H1 (cell line): ENCODE measurements around the gene APOO. TPM values are rescaled to one million over a fixed set of nuclear protein-coding genes. Genes with fewer than 3 reads are reported as not detected.

Experiments
- CTCF ChIA-PET: fragments of 300-600 bp; sonication (Branson Sonifier 250); formaldehyde crosslinking; loops from one replicate; lab custom pipeline; 2021; ENCODE audit not compliant: partially characterized antibody; lab: Charles Lee
- POLR2A ChIA-PET: fragments of 300-600 bp; sonication (Branson Sonifier 250); formaldehyde crosslinking; loops from one replicate; lab custom pipeline; 2021; ENCODE audit warnings: inconsistent platforms; ENCODE audit not compliant: partially characterized antibody; lab: Charles Lee
- DNase-seq, 2 experiments: peaks; one replicate each; pipeline versions ENCODE4 v3.0.0 to v3.0.0-alpha.2; 2010 to 2022; ENCODE audit warnings: low spot score in 2 of 2, low read depth in 1 of 2, mixed read lengths in 1 of 2
- FAIRE-seq: peaks from 2 replicates; lab custom pipeline; 2011; peaks lifted over from hg19 to GRCh38; lab: Jason Lieb, UNC
- H2AFZ ChIP-seq: 2 replicates; pipeline ENCODE4 v1.8.1; 2012; ENCODE audit warnings: low read length, inconsistent platforms
- H2AK5ac ChIP-seq: 2 replicates; pipeline ENCODE4 v1.6.1; 2013; ENCODE audit warnings: low read depth, low read length
- H2BK120ac ChIP-seq: replicated peaks from 2 replicates; pipeline ENCODE3; 2013; ENCODE audit warnings: low read depth, low read length, inconsistent platforms
- H2BK12ac ChIP-seq: 2 replicates; pipeline ENCODE4 v1.6.1; 2013; ENCODE audit warnings: low read depth, low read length
- H2BK15ac ChIP-seq: 2 replicates; pipeline ENCODE4 v1.6.1; 2013; ENCODE audit warnings: low read length
- H2BK20ac ChIP-seq: 2 replicates; pipeline ENCODE4 v1.6.1; 2013; ENCODE audit warnings: low read length
- H2BK5ac ChIP-seq: 2 replicates; pipeline ENCODE4 v1.6.1; 2013; ENCODE audit warnings: low read depth, low read length
- H3K14ac ChIP-seq: 2 replicates; pipeline ENCODE4 v1.6.1; 2013; ENCODE audit warnings: inconsistent platforms; ENCODE audit not compliant: insufficient read length
- H3K18ac ChIP-seq: 2 replicates; pipeline ENCODE4 v1.6.1; 2013; ENCODE audit warnings: low read length; ENCODE audit errors: extremely low read depth
- H3K23ac ChIP-seq: 2 replicates; pipeline ENCODE4 v1.6.1; 2013; ENCODE audit warnings: inconsistent platforms; ENCODE audit not compliant: insufficient read length
- H3K23me2 ChIP-seq: 2 replicates; pipeline ENCODE4 v1.6.1; 2013; ENCODE audit warnings: low read depth, low read length
- H3K27ac ChIP-seq: 2 replicates; pipeline ENCODE4 v1.6.1; 2011; ENCODE audit warnings: low read depth, low read length, inconsistent platforms
- H3K27me3 ChIP-seq, 4 experiments: replicated peaks in 1 of 4; 1 replicate in 1 of 4; 2 replicates in 3 of 4; pipeline versions ENCODE4 v1.6.1 to v1.8.1; 2011 to 2013; ENCODE audit warnings: low read length in 3 of 4, mild to moderate bottlenecking in 3 of 4, inconsistent platforms in 2 of 4, mixed read lengths in 2 of 4, moderate library complexity in 1 of 4; ENCODE audit not compliant: control insufficient read depth in 3 of 4, insufficient read depth in 3 of 4; ENCODE audit errors: extremely low read depth in 1 of 4
- H3K36me3 ChIP-seq, 4 experiments: 2 replicates each; pipeline versions ENCODE4 v1.6.1 to v1.8.1; 2011 to 2013; ENCODE audit warnings: mild to moderate bottlenecking in 4 of 4, low read length in 3 of 4, moderate library complexity in 2 of 4, control low read depth in 1 of 4, inconsistent platforms in 1 of 4; ENCODE audit not compliant: insufficient read depth in 4 of 4, control insufficient read depth in 2 of 4
- H3K4ac ChIP-seq: replicated peaks from 2 replicates; pipeline ENCODE3; 2013; ENCODE audit warnings: low read length, low read depth, mixed read lengths, inconsistent platforms; ENCODE audit not compliant: insufficient read length
- H3K4me1 ChIP-seq, 4 experiments: replicated peaks in 1 of 4; 1 replicate in 1 of 4; 2 replicates in 3 of 4; pipeline versions ENCODE4 v1.6.1 to v1.8.1; 2011 to 2013; ENCODE audit warnings: low read length in 3 of 4, inconsistent platforms in 2 of 4, mixed read lengths in 1 of 4; ENCODE audit not compliant: insufficient read depth in 4 of 4, control insufficient read depth in 3 of 4
- H3K4me2 ChIP-seq, 2 experiments: 2 replicates each; pipeline versions ENCODE4 v1.6.1 to v1.8.1; 2011 to 2013; ENCODE audit warnings: low read depth in 2 of 2, low read length in 2 of 2, control low read depth in 1 of 2, inconsistent platforms in 1 of 2, mild to moderate bottlenecking in 1 of 2; ENCODE audit not compliant: insufficient read depth in 1 of 2
- H3K4me3 ChIP-seq, 4 experiments: fragments of 200-600, 300-600 bp in 1 of 4; sonication (generic), shearing (Covaris generic), sonication (Bioruptor Twin) in 1 of 4; 2 replicates each; pipeline versions ENCODE4 v1.5.1 to v1.8.1; 2011 to 2016; ENCODE audit warnings: low read length in 4 of 4, low read depth in 3 of 4, control low read depth in 2 of 4, inconsistent platforms in 2 of 4, mild to moderate bottlenecking in 2 of 4, mixed read lengths in 1 of 4, moderate library complexity in 1 of 4; ENCODE audit not compliant: insufficient read depth in 2 of 4; ENCODE audit errors: extremely low read depth in 1 of 4
- H3K56ac ChIP-seq: replicated peaks from 2 replicates; pipeline ENCODE3; 2013; ENCODE audit warnings: low read depth, mild to moderate bottlenecking, mixed read lengths, low read length, inconsistent platforms; ENCODE audit not compliant: insufficient read length
- H3K79me1 ChIP-seq: 2 replicates; pipeline ENCODE4 v1.6.1; 2013; ENCODE audit warnings: low read depth, low read length, control low read depth
- H3K79me2 ChIP-seq, 2 experiments: 2 replicates each; pipeline versions ENCODE4 v1.6.1 to v1.8.1; 2012 to 2013; ENCODE audit warnings: low read length in 2 of 2, mild to moderate bottlenecking in 2 of 2, inconsistent platforms in 1 of 2; ENCODE audit not compliant: insufficient read depth in 2 of 2, control insufficient read depth in 1 of 2
- H3K9ac ChIP-seq, 4 experiments: replicated peaks in 1 of 4; 1 replicate in 1 of 4; 2 replicates in 3 of 4; pipeline versions ENCODE4 v1.6.1 to v1.8.1; 2011 to 2013; ENCODE audit warnings: low read depth in 3 of 4, low read length in 3 of 4, control low read depth in 2 of 4, mild to moderate bottlenecking in 2 of 4, moderate library complexity in 2 of 4, inconsistent platforms in 1 of 4; ENCODE audit errors: extremely low read depth in 1 of 4
- H3K9me3 ChIP-seq, 2 experiments: 2 replicates each; pipeline versions ENCODE4 v1.6.1 to v1.8.1; 2012 to 2013; ENCODE audit warnings: mild to moderate bottlenecking in 2 of 2, moderate library complexity in 2 of 2, control low read depth in 1 of 2, inconsistent platforms in 1 of 2, low read depth in 1 of 2, low read length in 1 of 2, mixed read lengths in 1 of 2; ENCODE audit not compliant: insufficient read depth in 2 of 2
- H4K20me1 ChIP-seq, 2 experiments: replicated peaks in 1 of 2; 2 replicates each; pipeline versions ENCODE3 to v1.8.1; 2011 to 2013; ENCODE audit warnings: inconsistent platforms in 2 of 2, low read length in 2 of 2, mild to moderate bottlenecking in 1 of 2; ENCODE audit not compliant: insufficient read depth in 2 of 2, control insufficient read depth in 1 of 2
- H4K5ac ChIP-seq: 2 replicates; pipeline ENCODE4 v1.6.1; 2013; ENCODE audit warnings: low read length, low read depth, mixed read lengths, inconsistent platforms; ENCODE audit not compliant: insufficient read length
- H4K8ac ChIP-seq: 2 replicates; pipeline ENCODE4 v1.8.0; 2013; ENCODE audit warnings: mild to moderate bottlenecking, moderate library complexity, low read length, inconsistent platforms; ENCODE audit not compliant: insufficient read depth; ENCODE audit errors: extremely low read depth
- H4K91ac ChIP-seq: replicated peaks from 2 replicates; pipeline ENCODE3; 2013; ENCODE audit warnings: low read length, mixed read lengths, inconsistent platforms; ENCODE audit not compliant: insufficient read length
- ASH2L ChIP-seq: fragments of 200-600, 300-600 bp; sonication (generic); IDR thresholded peaks from one replicate; pipeline ENCODE4 v1.7.1; 2017; ENCODE audit warnings: low read length
- YY1 ChIP-seq: IDR thresholded peaks from 2 replicates; pipeline ENCODE4 v1.6.1; 2011; ENCODE audit warnings: low read depth, mild to moderate bottlenecking, low read length
- WGBS, 2 experiments: shearing (Covaris generic) in 1 of 2; methylation state at CpG; one replicate each; pipeline versions ENCODE4 v1.1.6 to v1.1.7; 2013 to 2015; ENCODE audit warnings: low lambda C conversion rate in 2 of 2, mixed read lengths in 2 of 2, inconsistent platforms in 1 of 2, low coverage in 1 of 2, missing lambda C conversion rate in 1 of 2; ENCODE audit not compliant: insufficient replicate concordance in 2 of 2, insufficient coverage in 1 of 2, insufficient read length in 1 of 2; ENCODE audit errors: extremely low coverage in 1 of 2, missing lambda C conversion rate in 1 of 2; 5-methylcytosine and 5-hydroxymethylcytosine counted together
- polyA plus RNA-seq, 7 experiments: library from polyadenylated mRNA; depleted of rRNA in 3 of 7; stranded (reverse) in 5 of 7; unstranded in 2 of 7; fragments of >200 nt in 5 of 7; fragments of 200-250 nt in 2 of 7; gene quantifications; 1 replicate in 5 of 7; 2 replicates in 1 of 7; 4 replicates in 1 of 7; pipeline versions ENCODE4 v1.2.1 to v1.2.3, GENCODE V29; 2011 to 2013; ENCODE audit warnings: missing spikeins in 2 of 7, mixed read lengths in 2 of 7
- total RNA-seq: library from RNA; stranded (reverse); fragmentation: NEBNext Ultra II Directional; extraction: Animal tissue kit (Norgen Biotek cat#: 25700); gene quantifications from 2 replicates; pipeline ENCODE4 v1.2.1, GENCODE V29; 2021

Gene APOO
- total and polyA plus RNA-seq, 2 of the 8 experiments (the other 6 are each of a cell fraction or from before 2014, with no cell fraction given): 25.7 to 45.0 TPM

DNA sequence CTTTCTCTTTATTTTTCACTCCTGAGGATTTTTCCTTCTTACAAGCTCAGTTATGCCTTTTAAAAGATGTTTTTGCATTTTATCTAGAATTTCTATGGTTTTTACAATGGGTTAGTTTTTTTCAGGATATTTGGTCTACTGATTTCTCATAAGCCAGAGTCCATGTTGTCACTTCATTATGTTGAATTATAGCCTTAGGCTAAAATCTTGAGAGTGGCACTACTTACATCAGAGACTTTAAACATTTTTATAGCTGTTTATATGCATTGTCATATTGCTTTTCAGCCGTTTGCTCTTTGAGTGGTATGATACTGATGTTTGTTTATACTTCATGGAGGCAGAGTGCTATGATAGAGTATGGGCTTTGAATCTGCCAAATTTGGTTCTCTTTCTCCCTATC lies 36.5 kb upstream of the APOO start:
- H3K79me1 ChIP-seq: no peaks in the 10 kb centered on the region
- no peaks in the 10 kb centered on the region for H3K79me2 ChIP-seq
- H3K4me3 ChIP-seq: no peak overlapping the region
- no peaks in the 10 kb centered on the region for H3K27me3 ChIP-seq
- H4K20me1 ChIP-seq: no peaks in the 10 kb centered on the region
- no peak overlapping the region for H4K8ac ChIP-seq
- H3K18ac ChIP-seq: no peak overlapping the region
- CTCF ChIA-PET: interaction anchor here (1.6 kb wide), 1 partner anchor 109 kb away, joined by 5 read pairs; no protein-coding TSS in a partner anchor
- no peak overlapping the region for H3K23ac ChIP-seq
- no peak overlapping the region for H2BK15ac ChIP-seq
- no peak overlapping the region for H3K4me2 ChIP-seq
- POLR2A ChIA-PET: no interaction called here
- H3K36me3 ChIP-seq: no peaks in the 10 kb centered on the region
- no peak overlapping the region for H2BK5ac ChIP-seq
- no peak overlapping the region for H2BK20ac ChIP-seq
- FAIRE-seq: no peak
- H2AFZ ChIP-seq: no peak overlapping the region
- H2AK5ac ChIP-seq: no peak overlapping the region
- no peaks in the 10 kb centered on the region for H3K23me2 ChIP-seq
- no peaks in the 10 kb centered on the region for H3K4me1 ChIP-seq
- WGBS, 2 experiments: 82% methylated on average over 1 of the region's 1 CpG; no CpG with 5 or more reads in 1 of the 2 experiments
- H3K4ac ChIP-seq: no peak overlapping the region
- no peak overlapping the region for H3K56ac ChIP-seq
- DNase-seq: no peak
- no peak overlapping the region for H4K91ac ChIP-seq
- H3K9me3 ChIP-seq: no peaks in the 10 kb centered on the region
- no peak overlapping the region for H2BK120ac ChIP-seq
- no peak overlapping the region for H3K27ac ChIP-seq
- no peak overlapping the region for H2BK12ac ChIP-seq
- no peak overlapping the region for H4K5ac ChIP-seq
- H3K9ac ChIP-seq: no peak overlapping the region
- no peak overlapping the region for H3K14ac ChIP-seq
- no peak for TF ChIP-seq ASH2L
- TF ChIP-seq YY1: no peak
